Natural killer cell (primary cell): ENCODE results near the gene KANSL1. TPM values are rescaled to one million over a fixed set of nuclear protein-coding genes. Genes with fewer than 3 reads are reported as not detected.

Source experiments
- ATAC-seq, 3 donors: fragments of 150-1000 bp in 2 of 3; fragments of 200-7000 bp in 1 of 3; cut with Tn5 transposase; 1 replicate in 1 of 3; 2 replicates in 2 of 3; pipeline ENCODE4 v1.10.0; 2021; ENCODE audit warnings: mild to moderate bottlenecking in 2 of 3, moderate library complexity in 2 of 3
- DNase-seq, 2 donors: peaks; one replicate each; pipeline versions ENCODE4 v3.0.0 to v3.0.0-alpha.2; 2013 to 2021; ENCODE audit warnings: mixed read lengths in 1 of 2
- H3K27ac ChIP-seq: one replicate; pipeline ENCODE4 v1.5.1; 2013; ENCODE audit warnings: mild to moderate bottlenecking, low read length
- H3K27me3 ChIP-seq: one replicate; pipeline ENCODE4 v1.6.1; 2013; ENCODE audit warnings: low read length; ENCODE audit not compliant: control insufficient read depth, insufficient read depth
- H3K36me3 ChIP-seq: one replicate; pipeline ENCODE4 v1.6.1; 2013; ENCODE audit warnings: low read length; ENCODE audit not compliant: control insufficient read depth, insufficient read depth
- H3K4me1 ChIP-seq: one replicate; pipeline ENCODE4 v1.6.1; 2013; ENCODE audit warnings: low read length; ENCODE audit not compliant: control insufficient read depth, insufficient read depth
- H3K4me3 ChIP-seq: one replicate; pipeline ENCODE4 v1.5.1; 2013; ENCODE audit warnings: low read length
- H3K9me3 ChIP-seq: one replicate; pipeline ENCODE4 v1.6.1; 2013; ENCODE audit warnings: low read length; ENCODE audit not compliant: control insufficient read depth, insufficient read depth
- H3K27ac Mint-ChIP-seq, 2 donors: one replicate each; pipeline ENCODE4 v1.8.0; 2022; ENCODE audit warnings: mild to moderate bottlenecking in 2 of 2, mixed read lengths in 2 of 2, moderate library complexity in 1 of 2
- H3K27me3 Mint-ChIP-seq, 2 donors: one replicate each; pipeline ENCODE4 v1.8.0; 2022; ENCODE audit warnings: low read depth in 2 of 2, mixed read lengths in 2 of 2
- H3K36me3 Mint-ChIP-seq: one replicate; pipeline ENCODE4 v1.8.0; 2022; ENCODE audit warnings: mixed read lengths
- H3K4me1 Mint-ChIP-seq, 2 donors: one replicate each; pipeline ENCODE4 v1.8.0; 2022; ENCODE audit warnings: mixed read lengths in 2 of 2
- H3K4me3 Mint-ChIP-seq: one replicate; pipeline ENCODE4 v1.8.0; 2022; ENCODE audit warnings: mild to moderate bottlenecking, moderate library complexity, mixed read lengths
- H3K9me3 Mint-ChIP-seq, 2 donors: one replicate each; pipeline ENCODE4 v1.8.0; 2022; ENCODE audit warnings: mixed read lengths in 2 of 2
- CTCF ChIP-seq: fragments of 200-600 bp; IDR thresholded peaks from one replicate; pipeline ENCODE4 v1.8.0; 2022; ENCODE audit warnings: antibody characterized with exemption
- WGBS: methylation state at CpG from one replicate; pipeline ENCODE4 v1.1.7; 2013; ENCODE audit warnings: missing lambda C conversion rate; ENCODE audit not compliant: insufficient coverage; 5-methylcytosine and 5-hydroxymethylcytosine counted together
- intact Hi-C: fragments of 100-400 bp; cut with micrococcal nuclease; formaldehyde crosslinking; loops from one replicate; pipeline ENCODE4 v1.14.2; 2022
- total RNA-seq, 4 donors: library from RNA; stranded (reverse); fragments of 120-200 nt in 1 of 4; gene quantifications; one replicate each; pipeline versions ENCODE4 v1.2.3 to v1.2.4, GENCODE V29; 2013 to 2022

The KANSL1 gene
- total RNA-seq, 3 donors from 2014 or later (not counting 1 experiment from before 2014, with no cell fraction given) = 202 to 240 (median 220) TPM

- Mint-ChIP-seq H3K36me3 (peaks cover 8% of the 10 kb centered on the region), H3K27ac (no peak overlapping the region)
Measured at GRCh38 chr17:46047398-46047797, 145.8 kb downstream of the KANSL1 start.

GRCh38 chr17:46046957-46047356 lies 146.3 kb downstream of the KANSL1 start:
- Histone ChIP-seq H3K27ac (no peak overlapping the region), H3K4me3 (no peak overlapping the region), H3K9me3 (no peaks in the 10 kb centered on the region), H3K36me3 (peaks cover 61% of the 10 kb centered on the region), H3K27me3 (no peaks in the 10 kb centered on the region), H3K4me1 (no peaks in the 10 kb centered on the region)
- Mint-ChIP-seq H3K27ac (no peak overlapping the region), H3K27me3 (no peaks in the 10 kb centered on the region), H3K4me3 (no peak overlapping the region), H3K9me3 (no peaks in the 10 kb centered on the region), H3K4me1 (peaks cover 26 to 31% of the 10 kb centered on the region in 2 donors), H3K36me3 (peaks cover 8% of the 10 kb centered on the region)
- no peak for ATAC-seq
- no peak for DNase-seq
- TF ChIP-seq CTCF = no peak
- WGBS = 100% methylated on average over 1 of the region's 1 CpG
- intact Hi-C loops = no loop called here

More at GRCh38 chr17:46047398-46047797, 145.8 kb downstream of the KANSL1 start:
- Histone ChIP-seq H3K9me3 (no peaks in the 10 kb centered on the region), H3K36me3 (peaks cover 58% of the 10 kb centered on the region), H3K4me1 (no peaks in the 10 kb centered on the region), H3K4me3 (no peak overlapping the region), H3K27me3 (no peaks in the 10 kb centered on the region), H3K27ac (no peak overlapping the region)
- H3K4me1 Mint-ChIP-seq = peaks cover 29 to 35% of the 10 kb centered on the region in 2 donors
- no peaks in the 10 kb centered on the region for H3K9me3 Mint-ChIP-seq
- intact Hi-C loops = no loop called here
- H3K4me3 Mint-ChIP-seq = no peak overlapping the region
- ATAC-seq = no peak
- TF ChIP-seq CTCF = no peak
- WGBS = 98% methylated on average over 5 of the region's 5 CpGs
- no peaks in the 10 kb centered on the region for H3K27me3 Mint-ChIP-seq
- DNase-seq = no peak

GRCh38 chr17:46045639-46046038 lies 147.6 kb downstream of the KANSL1 start:
- H3K36me3 Mint-ChIP-seq = peaks cover 4% of the 10 kb centered on the region

More at GRCh38 chr17:46045639-46046038, 147.6 kb downstream of the KANSL1 start:
- 93% methylated on average over 2 of the region's 3 CpGs for WGBS
- no peaks in the 10 kb centered on the region for H3K9me3 ChIP-seq
- intact Hi-C loops = no loop called here
- peak overlapping the region; percentile 70 to 76 for H3K27ac Mint-ChIP-seq
- H3K9me3 Mint-ChIP-seq = no peaks in the 10 kb centered on the region
- no peaks in the 10 kb centered on the region for H3K27me3 ChIP-seq
- H3K4me1 ChIP-seq = no peaks in the 10 kb centered on the region
- peaks cover 16 to 20% of the 10 kb centered on the region in 2 donors for H3K4me1 Mint-ChIP-seq
- TF ChIP-seq CTCF = no peak
- no peak for ATAC-seq
- H3K27ac ChIP-seq = no peak overlapping the region
- H3K4me3 ChIP-seq = no peak overlapping the region
- no peaks in the 10 kb centered on the region for H3K27me3 Mint-ChIP-seq
- no peak overlapping the region for H3K4me3 Mint-ChIP-seq
- peaks cover 63% of the 10 kb centered on the region for H3K36me3 ChIP-seq
- no peak for DNase-seq
